Fibroblast of villous mesenchyme (primary cell): Measurements from ENCODE around the gene COBL. TPM values are rescaled to one million over a fixed set of nuclear protein-coding genes. Genes with fewer than 3 reads are reported as not detected.

Experiments
- DNase-seq: peaks from one replicate; pipeline ENCODE4 v3.0.0-alpha.2; 2010; ENCODE audit warnings: low read depth
- H3K4me3 ChIP-seq: 2 replicates; pipeline ENCODE4 v1.5.1; 2011; ENCODE audit warnings: low read depth, mild to moderate bottlenecking, low read length
- total RNA-seq: library from RNA; depleted of rRNA; stranded (reverse); fragments of >200 nt; gene quantifications from 2 replicates; pipeline ENCODE4 v1.2.3, GENCODE V29; 2012
- TF ChIP-seq, protein P1 (sequence below): IDR thresholded peaks from 2 replicates; pipeline ENCODE4 v1.5.1; 2012; ENCODE audit warnings: low read depth, mild to moderate bottlenecking, low read length; ENCODE audit not compliant: insufficient read depth

Gene COBL
- total RNA-seq, 1 donor = not detected

DNA sequence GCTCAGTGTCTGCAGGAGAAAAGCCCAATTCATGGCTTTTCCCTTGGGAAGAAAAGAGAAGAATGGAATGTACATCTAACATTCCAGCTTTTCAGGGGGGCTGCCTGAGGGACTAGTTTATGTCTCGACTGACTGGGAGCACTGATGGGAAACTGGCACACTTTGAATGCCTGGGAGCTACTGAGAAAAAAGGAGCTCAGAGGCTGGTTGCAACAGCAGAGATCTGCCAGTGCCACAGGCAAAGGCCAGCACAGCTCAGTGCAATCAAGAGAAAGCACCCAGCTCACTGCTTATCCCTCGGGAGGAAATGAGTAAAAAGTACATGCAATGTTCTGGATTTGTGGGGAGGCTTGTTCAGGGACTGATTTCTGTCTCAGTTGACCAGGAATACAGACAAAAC is 226.2 kb downstream of the COBL start:
- TF ChIP-seq, protein P1, sequence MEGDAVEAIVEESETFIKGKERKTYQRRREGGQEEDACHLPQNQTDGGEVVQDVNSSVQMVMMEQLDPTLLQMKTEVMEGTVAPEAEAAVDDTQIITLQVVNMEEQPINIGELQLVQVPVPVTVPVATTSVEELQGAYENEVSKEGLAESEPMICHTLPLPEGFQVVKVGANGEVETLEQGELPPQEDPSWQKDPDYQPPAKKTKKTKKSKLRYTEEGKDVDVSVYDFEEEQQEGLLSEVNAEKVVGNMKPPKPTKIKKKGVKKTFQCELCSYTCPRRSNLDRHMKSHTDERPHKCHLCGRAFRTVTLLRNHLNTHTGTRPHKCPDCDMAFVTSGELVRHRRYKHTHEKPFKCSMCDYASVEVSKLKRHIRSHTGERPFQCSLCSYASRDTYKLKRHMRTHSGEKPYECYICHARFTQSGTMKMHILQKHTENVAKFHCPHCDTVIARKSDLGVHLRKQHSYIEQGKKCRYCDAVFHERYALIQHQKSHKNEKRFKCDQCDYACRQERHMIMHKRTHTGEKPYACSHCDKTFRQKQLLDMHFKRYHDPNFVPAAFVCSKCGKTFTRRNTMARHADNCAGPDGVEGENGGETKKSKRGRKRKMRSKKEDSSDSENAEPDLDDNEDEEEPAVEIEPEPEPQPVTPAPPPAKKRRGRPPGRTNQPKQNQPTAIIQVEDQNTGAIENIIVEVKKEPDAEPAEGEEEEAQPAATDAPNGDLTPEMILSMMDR = no peak
- no peak overlapping the region for H3K4me3 ChIP-seq
- no peak for DNase-seq

DNA sequence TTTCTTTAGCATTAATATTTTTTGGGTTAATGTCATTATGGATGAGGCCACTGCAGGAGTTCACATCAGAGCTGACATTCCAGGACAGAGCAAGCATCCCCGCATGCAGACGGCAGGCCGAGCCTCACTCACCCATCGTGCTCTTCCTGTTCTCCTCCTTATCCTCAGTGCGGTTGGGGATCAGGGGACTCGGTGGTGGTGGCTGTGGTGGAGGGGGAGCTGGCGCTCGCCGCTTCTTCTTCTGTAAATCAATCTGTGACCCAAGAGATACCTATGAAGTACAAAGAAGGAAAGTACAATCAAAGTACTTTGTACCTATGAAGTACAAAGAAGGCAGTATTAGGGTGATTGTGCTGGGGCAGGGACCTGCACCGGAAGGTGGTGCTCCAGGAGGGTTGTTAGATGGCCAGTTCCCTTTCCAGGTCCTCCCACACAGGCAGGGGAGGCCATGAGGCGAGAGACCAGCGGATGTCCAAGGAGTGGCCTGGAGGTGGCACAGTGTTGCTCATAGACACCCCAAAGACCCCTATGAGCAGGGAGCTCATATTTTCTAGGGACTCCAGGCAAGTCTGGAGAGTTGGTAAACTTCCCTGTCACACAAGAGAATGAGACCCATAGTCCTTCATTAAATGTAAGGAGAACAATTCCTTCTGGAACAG is 231.4 kb downstream of the COBL start:
- DNase-seq = no peak
- TF ChIP-seq, protein P1 = no peak
- H3K4me3 ChIP-seq = no peak overlapping the region

DNA sequence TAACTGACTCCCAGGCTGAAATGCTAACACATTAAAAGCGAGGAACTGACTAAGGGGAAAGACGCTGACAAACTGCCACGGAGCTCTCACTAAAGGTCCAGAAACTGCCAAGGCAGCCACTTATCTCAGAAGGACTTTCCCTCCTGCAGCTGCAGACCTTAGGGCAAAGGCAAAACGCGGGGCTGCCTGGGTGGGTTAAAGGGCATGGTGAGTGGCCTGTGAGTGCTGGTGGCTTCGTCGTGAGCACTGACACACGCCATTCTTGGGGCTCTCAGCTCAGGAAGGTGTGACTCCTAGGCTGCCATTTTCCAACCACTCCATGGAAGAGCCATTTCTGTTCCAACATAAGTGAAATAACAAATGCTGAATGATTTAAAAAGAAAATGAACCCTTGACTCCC is 232.5 kb downstream of the COBL start:
- no peak for DNase-seq
- TF ChIP-seq, protein P1 = no peak
- H3K4me3 ChIP-seq = no peak overlapping the region

DNA sequence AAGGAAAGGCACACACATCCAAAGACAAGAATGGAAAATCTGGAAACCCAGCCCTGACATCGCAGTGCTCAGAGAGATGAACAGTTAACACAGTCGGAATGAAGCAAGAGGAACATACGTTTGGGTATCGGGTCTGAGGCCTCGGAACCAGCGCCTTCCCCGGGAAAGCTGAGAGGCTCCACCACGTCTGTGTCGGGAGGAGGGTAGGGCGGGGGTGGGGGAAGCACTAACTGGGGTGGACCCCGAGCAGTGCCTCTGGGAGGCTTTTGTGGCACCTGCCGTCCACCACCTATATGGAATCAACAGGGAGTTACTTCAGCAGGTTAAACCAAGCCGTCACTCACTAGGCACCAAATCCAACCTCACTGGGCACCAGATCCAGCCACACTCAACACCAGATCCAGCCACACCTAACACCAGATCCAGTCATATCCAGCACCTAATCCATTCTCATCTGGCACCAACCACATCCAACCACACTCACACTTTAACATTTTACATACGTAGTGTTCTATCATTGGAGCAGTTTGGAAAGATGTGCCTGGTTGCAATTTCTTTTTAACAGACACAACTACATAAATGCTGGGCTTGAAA is 233.6 kb downstream of the COBL start:
- H3K4me3 ChIP-seq = no peak overlapping the region
- TF ChIP-seq, protein P1 = no peak
- no peak for DNase-seq

DNA sequence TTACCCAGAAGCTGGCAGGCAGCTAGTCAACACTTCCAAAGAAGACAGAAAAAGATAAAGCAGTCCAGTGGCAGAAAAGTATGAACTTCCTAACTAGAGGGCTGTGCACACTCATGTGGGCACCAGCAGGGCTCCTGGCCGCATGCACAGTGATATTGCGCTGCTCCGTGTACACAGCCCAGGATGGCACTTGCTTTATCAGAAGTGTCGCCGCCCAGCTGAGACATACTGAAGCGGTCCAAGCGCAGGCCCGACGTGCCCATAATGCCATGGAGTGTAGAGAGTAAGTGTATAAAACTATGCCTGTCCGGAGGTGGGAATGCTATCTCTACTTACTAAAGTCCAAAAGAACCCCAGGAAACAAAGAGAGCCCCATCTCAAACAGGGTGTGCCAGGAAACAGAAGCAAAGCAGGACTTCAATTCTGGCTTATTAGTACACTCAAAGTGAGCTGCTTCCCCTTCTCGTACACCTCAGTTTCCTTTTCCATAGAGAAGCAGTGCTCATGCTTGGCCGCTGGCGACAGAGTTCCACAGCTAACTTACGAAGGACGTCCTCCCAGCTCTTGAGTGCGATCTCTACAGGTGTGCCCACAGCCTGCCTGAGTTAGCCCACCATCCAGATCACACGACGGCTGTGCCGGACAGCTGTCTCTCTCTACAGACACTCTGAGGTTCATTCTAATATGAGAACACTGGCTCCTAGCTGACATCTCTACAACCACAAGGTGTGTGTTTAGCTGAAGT is 234.3 kb downstream of the COBL start:
- no peak for DNase-seq
- TF ChIP-seq, protein P1 = no peak
- H3K4me3 ChIP-seq = no peak overlapping the region

DNA sequence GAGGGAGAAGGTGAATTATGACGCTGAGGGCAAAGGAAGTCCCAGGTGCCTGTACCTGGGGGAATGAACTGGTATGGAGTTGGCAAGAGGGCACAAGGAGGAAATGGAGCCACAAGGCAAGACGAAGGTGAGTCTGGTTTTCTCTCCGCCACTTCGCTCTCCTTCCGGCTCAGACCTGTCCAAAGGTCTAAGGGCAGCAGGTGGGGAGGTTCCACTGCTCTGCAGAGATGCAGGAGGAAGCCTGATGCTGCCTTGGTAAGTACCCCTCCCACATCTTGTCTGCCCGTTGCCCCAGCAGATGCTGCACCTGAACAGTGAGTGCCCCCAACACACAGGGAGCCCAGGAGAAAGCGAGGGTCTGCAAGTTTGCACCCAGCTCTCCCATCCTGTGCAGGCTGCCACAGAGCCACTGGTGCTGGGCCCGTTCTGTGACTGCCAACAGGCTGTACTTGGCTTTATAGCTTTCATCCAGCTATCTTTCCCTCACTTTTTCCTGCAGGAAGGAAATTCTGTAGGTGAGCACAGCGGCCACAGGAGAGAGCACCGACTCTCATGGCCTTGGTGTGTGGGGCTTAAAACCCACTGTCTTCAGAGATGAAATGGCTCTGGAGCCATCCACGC is 235.2 kb downstream of the COBL start:
- no peak overlapping the region for H3K4me3 ChIP-seq
- DNase-seq = no peak
- TF ChIP-seq, protein P1 = no peak
